Transverse colon (tissue), 4 donors: ENCODE measurements around the gene ARRB2. TPM values are rescaled to one million over a fixed set of nuclear protein-coding genes. Genes with fewer than 3 reads are reported as not detected.
"Not testable (repeated sequence)": the region's sequence is repeated elsewhere in the genome, so short reads cannot be mapped to it uniquely, and the experiment has no call there.

ENCODE experiments used
- DNase-seq: peaks from one replicate; pipeline ENCODE4 v3.0.0-alpha.2; 2019
- H3K27ac ChIP-seq, 4 donors: fragments of 200-600 bp; sonication (generic); 2 replicates each; pipeline ENCODE4 v1.5.1; 2016 to 2018; ENCODE audit warnings: inconsistent platforms in 4 of 4
- H3K27me3 ChIP-seq: fragments of 200-600 bp; sonication (generic); 2 replicates; pipeline ENCODE4 v1.5.1; 2017; ENCODE audit warnings: inconsistent platforms
- H3K36me3 ChIP-seq, 4 donors: fragments of 200-600 bp; sonication (generic); 2 replicates each; pipeline ENCODE4 v1.5.1; 2017 to 2019; ENCODE audit warnings: inconsistent platforms in 4 of 4
- H3K4me1 ChIP-seq, 4 donors: fragments of 200-600 bp; sonication (generic); 2 replicates each; pipeline ENCODE4 v1.5.1; 2017 to 2020; ENCODE audit warnings: inconsistent platforms in 4 of 4
- H3K4me3 ChIP-seq, 4 donors: fragments of 200-600 bp; sonication (generic); 1 replicate in 1 of 4; 2 replicates in 3 of 4; pipeline versions ENCODE4 v1.5.1 to v1.6.1; 2017 to 2019; ENCODE audit warnings: inconsistent platforms in 4 of 4
- H3K9me3 ChIP-seq, 2 donors: fragments of 200-600 bp; sonication (generic); 2 replicates each; pipeline ENCODE4 v1.5.1; 2017 to 2019; ENCODE audit warnings: inconsistent platforms in 2 of 2
- EP300 ChIP-seq: sonication (generic); formaldehyde crosslinking; IDR thresholded peaks from one replicate; pipeline ENCODE4 v1.6.1; 2017; ENCODE audit warnings: antibody characterized with exemption, low read depth
- POLR2A ChIP-seq: fragments of 450-650 bp; IDR thresholded peaks from one replicate; pipeline ENCODE4 v1.6.1; 2016; ENCODE audit warnings: antibody characterized with exemption, mild to moderate bottlenecking, moderate library complexity
- POLR2AphosphoS5 ChIP-seq, 3 donors: sonication (generic); formaldehyde crosslinking; IDR thresholded peaks; one replicate each; pipeline ENCODE4 v1.6.1; 2016; ENCODE audit warnings: antibody characterized with exemption in 3 of 3
- WGBS, 2 donors: methylation state at CpG; one replicate each; pipeline ENCODE4 v1.1.5; 2018; ENCODE audit warnings: low coverage in 1 of 2; 5-methylcytosine and 5-hydroxymethylcytosine counted together
- in situ Hi-C, 4 donors: fragments of 200-750 bp; cut with MboI; loops; one replicate each; pipeline versions ENCODE4 v1.15.0 to v1.15.1; 2017; ENCODE audit warnings: low sequenced_read_pairs in 3 of 4, low pct_ligation_motif_present in 1 of 4, low pct_unique_long_range_greater_than_20kb in 1 of 4
- intact Hi-C: fragments of 100-400 bp; cut with DNase I; formaldehyde crosslinking; loops from one replicate; pipeline ENCODE4 v1.15.1; 2023; ENCODE audit warnings: low total_unique reads
- total RNA-seq, 4 donors: library from RNA; depleted of rRNA; stranded (reverse); fragments of >200 nt; gene quantifications; one replicate each; pipeline ENCODE4 v1.1.0, GENCODE V29; 2016
- TF ChIP-seq, protein P1 (sequence below), 5 experiments: fragments of 200-600 bp in 3 of 5; fragments of 450-650 bp in 2 of 5; sonication (generic) in 3 of 5; IDR thresholded peaks; 1 replicate in 2 of 5; 2 replicates in 3 of 5; pipeline ENCODE4 v1.5.1; 2016 to 2017; ENCODE audit warnings: antibody characterized with exemption in 5 of 5, inconsistent platforms in 3 of 5, mild to moderate bottlenecking in 2 of 5, moderate library complexity in 1 of 5

ARRB2 gene
- total RNA-seq, 4 donors from 2014 or later = 19.3 to 47.9 (median 36.8) TPM

DNA sequence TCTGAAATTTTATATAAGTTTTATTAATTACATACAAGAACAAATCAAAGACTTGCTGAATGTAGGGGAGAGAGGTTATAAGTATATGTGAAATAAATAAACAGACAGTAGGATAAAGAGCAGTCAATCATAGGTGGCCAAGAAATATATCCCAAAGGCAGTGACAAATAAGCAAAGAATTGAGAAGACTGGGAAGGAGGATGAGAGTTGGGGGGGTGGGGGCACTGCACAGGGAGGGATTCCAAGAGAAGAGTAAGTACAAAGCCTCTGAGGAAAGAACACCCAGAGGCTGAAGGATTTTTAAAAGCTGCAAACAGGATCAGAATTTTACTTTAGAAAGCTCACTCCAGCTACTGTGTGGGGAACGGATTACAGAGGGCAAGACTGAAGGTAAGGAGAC, 9.3 kb upstream of the ARRB2 start:
- 80 to 82% methylated on average over 1 of the region's 1 CpG for WGBS, 2 donors
- Histone ChIP-seq H3K27me3 (no peaks in the 10 kb centered on the region), H3K9me3 (no peaks in the 10 kb centered on the region), H3K36me3 (no peaks in the 10 kb centered on the region), H3K27ac (no peak overlapping the region), H3K4me3 (no peak overlapping the region), H3K4me1 (peaks cover 0 to 24% (median 13%) of the 10 kb centered on the region in 4 donors)
- in situ Hi-C loops (no loop called here), intact Hi-C loops (no loop called here)
- no peak for DNase-seq
- TF ChIP-seq, protein P1, sequence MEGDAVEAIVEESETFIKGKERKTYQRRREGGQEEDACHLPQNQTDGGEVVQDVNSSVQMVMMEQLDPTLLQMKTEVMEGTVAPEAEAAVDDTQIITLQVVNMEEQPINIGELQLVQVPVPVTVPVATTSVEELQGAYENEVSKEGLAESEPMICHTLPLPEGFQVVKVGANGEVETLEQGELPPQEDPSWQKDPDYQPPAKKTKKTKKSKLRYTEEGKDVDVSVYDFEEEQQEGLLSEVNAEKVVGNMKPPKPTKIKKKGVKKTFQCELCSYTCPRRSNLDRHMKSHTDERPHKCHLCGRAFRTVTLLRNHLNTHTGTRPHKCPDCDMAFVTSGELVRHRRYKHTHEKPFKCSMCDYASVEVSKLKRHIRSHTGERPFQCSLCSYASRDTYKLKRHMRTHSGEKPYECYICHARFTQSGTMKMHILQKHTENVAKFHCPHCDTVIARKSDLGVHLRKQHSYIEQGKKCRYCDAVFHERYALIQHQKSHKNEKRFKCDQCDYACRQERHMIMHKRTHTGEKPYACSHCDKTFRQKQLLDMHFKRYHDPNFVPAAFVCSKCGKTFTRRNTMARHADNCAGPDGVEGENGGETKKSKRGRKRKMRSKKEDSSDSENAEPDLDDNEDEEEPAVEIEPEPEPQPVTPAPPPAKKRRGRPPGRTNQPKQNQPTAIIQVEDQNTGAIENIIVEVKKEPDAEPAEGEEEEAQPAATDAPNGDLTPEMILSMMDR (IDR thresholded peaks at IDR 0.05) = no peak
- TF ChIP-seq POLR2A (no peak), EP300 (no peak), POLR2AphosphoS5 (IDR thresholded peaks at IDR 0.05) (no peak)

DNA sequence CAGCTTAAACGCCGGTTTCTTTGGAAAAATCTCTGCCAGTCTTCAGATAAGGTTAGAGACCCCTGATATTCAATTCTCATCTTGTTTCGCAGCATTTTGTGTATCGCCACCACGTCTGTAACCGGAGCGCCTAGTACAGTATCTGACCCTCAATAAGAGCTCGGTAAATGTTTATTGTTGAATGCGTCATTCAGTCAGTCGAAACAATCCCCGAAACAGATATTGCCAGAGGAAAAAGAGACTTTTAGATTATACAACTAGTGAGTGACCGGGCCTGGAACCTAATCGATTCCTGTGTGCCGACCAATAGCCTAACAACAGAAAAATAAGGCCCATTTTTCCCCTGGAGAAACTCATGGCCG, 7.1 kb upstream of the ARRB2 start:
- no peak for TF ChIP-seq EP300
- TF ChIP-seq POLR2AphosphoS5 (IDR thresholded peaks at IDR 0.05) = no peak
- TF ChIP-seq, protein P1 (IDR thresholded peaks at IDR 0.05) = no peak
- no peak for TF ChIP-seq POLR2A
- Histone ChIP-seq H3K27me3 (no peaks in the 10 kb centered on the region), H3K4me1 (peaks cover 0 to 24% (median 13%) of the 10 kb centered on the region in 4 donors), H3K9me3 (no peaks in the 10 kb centered on the region), H3K27ac (peak overlapping the region; percentile 80 to 90 (median 85)), H3K4me3 (peak overlapping the region; percentile 73 to 99 (median 86)), H3K36me3 (no peaks in the 10 kb centered on the region)
- intact Hi-C loops (no loop called here), in situ Hi-C loops (no loop called here)
- no peak for DNase-seq
- WGBS, 2 donors = 4 to 8% methylated on average over 11 to 15 of the region's 15 CpGs

DNA sequence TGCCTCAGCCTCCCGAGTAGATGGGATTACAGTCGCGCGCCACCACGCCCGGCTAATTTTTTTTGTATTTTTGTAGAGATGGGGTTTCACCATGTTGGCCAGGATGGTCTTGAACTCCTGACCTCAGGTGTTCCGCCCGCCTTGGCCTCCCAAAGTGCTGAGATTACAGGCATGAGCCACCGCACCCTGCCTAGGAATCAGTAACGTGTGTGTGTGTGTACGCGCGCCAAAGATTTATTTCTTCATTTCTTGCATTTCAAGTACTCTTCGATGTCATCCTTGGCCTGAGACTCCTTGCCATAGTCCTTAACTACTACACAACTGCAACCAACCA, 5.9 kb upstream of the ARRB2 start:
- H3K36me3 ChIP-seq, H3K27me3 ChIP-seq, intact Hi-C loops, DNase-seq, H3K9me3 ChIP-seq, in situ Hi-C loops: not testable (repeated sequence)
- 40 to 53% methylated on average over 13 to 14 of the region's 14 CpGs for WGBS, 2 donors
- H3K4me1 ChIP-seq = peaks cover 0 to 24% (median 13%) of the 10 kb centered on the region in 4 donors
- H3K4me3 ChIP-seq = peak overlapping the region; percentile 73 to 99 (median 86)
- H3K27ac ChIP-seq = peak overlapping the region; percentile 80 to 90 (median 85)

DNA sequence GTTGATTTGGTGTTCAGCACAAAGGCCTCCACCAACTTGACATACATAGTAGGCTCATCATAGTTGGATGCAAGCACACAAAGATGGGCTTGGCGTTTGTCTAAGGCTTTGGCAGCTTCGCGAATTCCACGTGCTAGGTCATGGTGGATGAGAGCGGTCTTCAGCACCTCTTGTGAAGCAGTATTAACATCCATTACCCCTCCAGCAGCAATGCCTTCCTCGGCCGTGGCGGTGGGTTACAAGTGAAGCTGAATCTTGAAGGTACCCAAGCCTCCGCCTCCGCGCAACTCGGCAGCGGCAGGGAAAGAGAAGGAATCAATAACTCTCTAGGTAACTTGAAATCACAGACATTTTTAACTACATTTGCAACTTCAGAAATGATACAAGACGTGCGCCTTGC, 5.4 kb upstream of the ARRB2 start:
- TF ChIP-seq POLR2A (no peak), EP300 (no peak), POLR2AphosphoS5 (IDR thresholded peaks at IDR 0.05) (no peak)
- TF ChIP-seq, protein P1 (IDR thresholded peaks at IDR 0.05) = no peak
- intact Hi-C loops = no loop called here

DNA sequence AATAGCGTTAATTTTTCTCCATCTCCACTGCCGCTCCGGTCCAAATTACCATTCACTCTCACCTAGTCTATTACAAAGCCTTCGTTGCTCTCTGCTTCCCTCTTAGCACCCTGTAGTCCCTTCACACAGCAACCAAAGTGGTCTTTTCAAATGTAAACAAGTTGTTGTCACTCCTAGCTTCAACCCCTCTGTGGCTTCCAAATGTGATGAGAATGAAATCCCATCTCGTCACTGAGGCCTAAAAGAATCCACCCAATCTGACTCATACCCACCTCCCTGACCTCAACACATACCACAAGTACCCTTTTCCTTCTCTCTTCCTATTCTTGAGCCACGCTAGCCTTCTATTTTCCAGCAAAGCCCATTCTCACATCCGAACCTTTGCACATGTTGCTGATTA, 4.3 kb upstream of the ARRB2 start:
- Histone ChIP-seq H3K27me3 (no peaks in the 10 kb centered on the region), H3K4me3 (no peak overlapping the region), H3K36me3 (no peaks in the 10 kb centered on the region), H3K9me3 (no peaks in the 10 kb centered on the region), H3K4me1 (peaks cover 3 to 31% (median 21%) of the 10 kb centered on the region in 4 donors), H3K27ac (no peak overlapping the region)
- in situ Hi-C loops (no loop called here), intact Hi-C loops (no loop called here)
- DNase-seq = no peak
- WGBS, 2 donors = 83 to 84% methylated on average over 7 of the region's 7 CpGs
- TF ChIP-seq POLR2A (no peak), POLR2AphosphoS5 (IDR thresholded peaks at IDR 0.05) (no peak), EP300 (no peak)
- TF ChIP-seq, protein P1 (IDR thresholded peaks at IDR 0.05) = no peak

More for the DNA sequence above, 5.4 kb upstream of the ARRB2 start:
- DNase-seq = no peak
- H3K36me3 ChIP-seq = no peaks in the 10 kb centered on the region
- H3K27me3 ChIP-seq = no peaks in the 10 kb centered on the region
- no peaks in the 10 kb centered on the region for H3K9me3 ChIP-seq
- in situ Hi-C loops = no loop called here
- no peak overlapping the region for H3K4me3 ChIP-seq
- H3K27ac ChIP-seq = no peak overlapping the region
- 95 to 100% methylated on average over 10 to 15 of the region's 15 CpGs for WGBS, 2 donors
- H3K4me1 ChIP-seq = peaks cover 0 to 25% (median 15%) of the 10 kb centered on the region in 4 donors
